Caco-2 (cell line): ENCODE data around the gene TECRL. TPM values are rescaled to one million over a fixed set of nuclear protein-coding genes. Genes with fewer than 3 reads are reported as not detected.

Source experiments
- BruUV-seq: library from RNA; stranded (reverse); fragments of 400-500 nt; replicated peaks from 2 replicates; lab custom pipeline; 2021; lab: Mats Ljungman, UMichigan
- CTCF ChIA-PET: fragments of 300-600 bp; sonication (Branson Sonifier 250); formaldehyde crosslinking; loops from one replicate; lab custom pipeline; 2022; ENCODE audit warnings: antibody characterized with exemption; lab: Charles Lee
- POLR2A ChIA-PET: fragments of 300-600 bp; sonication (Branson Sonifier 250); formaldehyde crosslinking; loops from one replicate; lab custom pipeline; 2022; ENCODE audit warnings: antibody characterized with exemption; lab: Charles Lee
- DNase-seq, 2 experiments: peaks; one replicate each; pipeline versions ENCODE4 v3.0.0 to v3.0.0-alpha.2; 2020 to 2022
- H3K27me3 ChIP-seq: replicated peaks from 2 replicates; pipeline ENCODE4 v1.6.0; 2011; ENCODE audit warnings: low read length; ENCODE audit not compliant: control insufficient read depth, insufficient read depth
- H3K36me3 ChIP-seq: 2 replicates; pipeline ENCODE4 v1.5.1; 2011; ENCODE audit warnings: low read length; ENCODE audit not compliant: control insufficient read depth, insufficient read depth
- H3K4me1 ChIP-seq: fragments of 250-450 bp; sonication (Bioruptor Pico); 2 replicates; pipeline ENCODE4 v1.5.1; 2020; ENCODE audit warnings: mild to moderate bottlenecking
- H3K4me3 ChIP-seq: 2 replicates; pipeline ENCODE4 v1.5.1; 2011; ENCODE audit warnings: low read depth, mild to moderate bottlenecking, control low read depth, low read length
- H3K9me3 ChIP-seq: fragments of 250-450 bp; sonication (Bioruptor Pico); 2 replicates; pipeline ENCODE4 v1.5.1; 2020; ENCODE audit warnings: mild to moderate bottlenecking, moderate library complexity
- H3K27ac Mint-ChIP-seq: one replicate; pipeline ENCODE4 v1.8.0; 2022; ENCODE audit warnings: mixed read lengths; ENCODE audit not compliant: unreplicated experiment
- H3K27me3 Mint-ChIP-seq: one replicate; pipeline ENCODE4 v1.8.0; 2022; ENCODE audit warnings: mixed read lengths; ENCODE audit not compliant: insufficient read depth, unreplicated experiment
- H3K36me3 Mint-ChIP-seq: one replicate; pipeline ENCODE4 v1.8.0; 2022; ENCODE audit warnings: mild to moderate bottlenecking, mixed read lengths; ENCODE audit not compliant: insufficient read depth, unreplicated experiment
- H3K4me1 Mint-ChIP-seq: one replicate; pipeline ENCODE4 v1.8.0; 2022; ENCODE audit warnings: low read depth, mixed read lengths; ENCODE audit not compliant: unreplicated experiment
- H3K4me3 Mint-ChIP-seq: one replicate; pipeline ENCODE4 v1.8.0; 2022; ENCODE audit warnings: mild to moderate bottlenecking, moderate library complexity, mixed read lengths; ENCODE audit not compliant: unreplicated experiment
- H3K9me3 Mint-ChIP-seq: one replicate; pipeline ENCODE4 v1.8.0; 2022; ENCODE audit warnings: mixed read lengths; ENCODE audit not compliant: unreplicated experiment
- intact Hi-C: fragments of 100-400 bp; cut with micrococcal nuclease; formaldehyde crosslinking; loops from one replicate; pipeline ENCODE4 v1.10.0; 2022; ENCODE audit not compliant: unreplicated experiment
- total RNA-seq: library from RNA; stranded (reverse); gene quantifications from 2 replicates; pipeline ENCODE4 v1.2.3, GENCODE V29; 2022
- TF ChIP-seq, protein P1 (sequence below), 2 experiments: fragments of 200-600 bp in 1 of 2; IDR thresholded peaks; 1 replicate in 1 of 2; 2 replicates in 1 of 2; pipeline versions ENCODE4 v1.5.1 to v1.8.0; 2011 to 2022; ENCODE audit warnings: antibody characterized with exemption in 1 of 2, control low read depth in 1 of 2, inconsistent platforms in 1 of 2, low read depth in 1 of 2, low read length in 1 of 2, mild to moderate bottlenecking in 1 of 2, moderate library complexity in 1 of 2; ENCODE audit not compliant: insufficient read depth in 1 of 2, severe bottlenecking in 1 of 2, unreplicated experiment in 1 of 2

TECRL gene
- total RNA-seq, 1 experiment from 2014 or later = not detected

GRCh38 chr4:64305565-64306254 is 103.5 kb downstream of the TECRL start:
- H3K27me3 Mint-ChIP-seq = no peaks in the 10 kb centered on the region
- no peak overlapping the region for H3K4me3 Mint-ChIP-seq
- no peak overlapping the region for H3K4me3 ChIP-seq
- H3K9me3 ChIP-seq = no peaks in the 10 kb centered on the region; the same call in 1 of the 2 replicates
- ChIA-PET CTCF (no interaction called here), POLR2A (no interaction called here)
- DNase-seq = no peak
- peaks cover 21% of the 10 kb centered on the region for H3K9me3 Mint-ChIP-seq
- H3K27me3 ChIP-seq = no peaks in the 10 kb centered on the region
- no peak overlapping the region for H3K27ac Mint-ChIP-seq
- no peaks in the 10 kb centered on the region for H3K4me1 Mint-ChIP-seq
- H3K4me1 ChIP-seq = no peaks in the 10 kb centered on the region
- intact Hi-C loops = no loop called here
- BruUV-seq = no TSS peak
- no peaks in the 10 kb centered on the region for H3K36me3 Mint-ChIP-seq
- H3K36me3 ChIP-seq = no peaks in the 10 kb centered on the region
- TF ChIP-seq, protein P1, sequence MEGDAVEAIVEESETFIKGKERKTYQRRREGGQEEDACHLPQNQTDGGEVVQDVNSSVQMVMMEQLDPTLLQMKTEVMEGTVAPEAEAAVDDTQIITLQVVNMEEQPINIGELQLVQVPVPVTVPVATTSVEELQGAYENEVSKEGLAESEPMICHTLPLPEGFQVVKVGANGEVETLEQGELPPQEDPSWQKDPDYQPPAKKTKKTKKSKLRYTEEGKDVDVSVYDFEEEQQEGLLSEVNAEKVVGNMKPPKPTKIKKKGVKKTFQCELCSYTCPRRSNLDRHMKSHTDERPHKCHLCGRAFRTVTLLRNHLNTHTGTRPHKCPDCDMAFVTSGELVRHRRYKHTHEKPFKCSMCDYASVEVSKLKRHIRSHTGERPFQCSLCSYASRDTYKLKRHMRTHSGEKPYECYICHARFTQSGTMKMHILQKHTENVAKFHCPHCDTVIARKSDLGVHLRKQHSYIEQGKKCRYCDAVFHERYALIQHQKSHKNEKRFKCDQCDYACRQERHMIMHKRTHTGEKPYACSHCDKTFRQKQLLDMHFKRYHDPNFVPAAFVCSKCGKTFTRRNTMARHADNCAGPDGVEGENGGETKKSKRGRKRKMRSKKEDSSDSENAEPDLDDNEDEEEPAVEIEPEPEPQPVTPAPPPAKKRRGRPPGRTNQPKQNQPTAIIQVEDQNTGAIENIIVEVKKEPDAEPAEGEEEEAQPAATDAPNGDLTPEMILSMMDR (IDR thresholded peaks at IDR 0.05; ENCODE audit: insufficient read depth in 1 of 2, low read depth in 1 of 2, low read length in 1 of 2, severe bottlenecking in 1 of 2, unreplicated experiment in 1 of 2) = no peak

DNA sequence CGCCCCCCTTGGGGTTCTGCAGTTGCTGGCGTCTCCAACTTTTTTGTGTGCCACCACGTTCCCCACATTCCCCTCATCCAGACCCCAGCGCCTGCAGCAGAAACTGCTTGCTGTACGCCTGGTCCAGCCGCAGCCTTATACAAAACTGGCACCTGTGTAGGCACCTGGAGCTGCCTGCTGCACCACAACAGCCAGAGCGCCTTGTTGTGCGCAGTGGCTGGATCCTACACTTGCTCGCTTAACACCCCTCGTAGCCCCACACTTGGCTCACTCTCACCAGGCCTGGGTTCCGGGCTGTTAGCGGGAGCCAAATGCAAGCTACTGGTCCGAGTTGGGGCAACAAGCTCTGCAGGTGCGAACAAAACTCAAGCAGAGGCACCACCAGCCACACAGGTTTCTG is 136.8 kb downstream of the TECRL start:
- POLR2A ChIA-PET = no interaction called here
- no peak for DNase-seq
- intact Hi-C loops = no loop called here

GRCh38 chr4:64271601-64272081 is 137.6 kb downstream of the TECRL start:
- Histone ChIP-seq H3K36me3 (no peaks in the 10 kb centered on the region), H3K27me3 (no peaks in the 10 kb centered on the region), H3K4me3 (no peak overlapping the region), H3K4me1 (no peaks in the 10 kb centered on the region), H3K9me3 (no peaks in the 10 kb centered on the region)
- Mint-ChIP-seq H3K9me3 (no peaks in the 10 kb centered on the region), H3K36me3 (no peaks in the 10 kb centered on the region), H3K27me3 (no peaks in the 10 kb centered on the region), H3K4me3 (no peak overlapping the region), H3K4me1 (no peaks in the 10 kb centered on the region), H3K27ac (no peak overlapping the region)
- intact Hi-C loops = no loop called here
- POLR2A ChIA-PET = no interaction called here
- DNase-seq = no peak
- CTCF ChIA-PET = no interaction called here
- TF ChIP-seq, protein P1 (IDR thresholded peaks at IDR 0.05; ENCODE audit: insufficient read depth in 1 of 2, low read depth in 1 of 2, low read length in 1 of 2, severe bottlenecking in 1 of 2, unreplicated experiment in 1 of 2) = no peak
- no TSS peak for BruUV-seq

More for the DNA sequence above, 136.8 kb downstream of the TECRL start:
- no peaks in the 10 kb centered on the region for H3K27me3 ChIP-seq
- TF ChIP-seq, protein P1 (IDR thresholded peaks at IDR 0.05; ENCODE audit: insufficient read depth in 1 of 2, low read depth in 1 of 2, low read length in 1 of 2, severe bottlenecking in 1 of 2, unreplicated experiment in 1 of 2) = no peak
- Mint-ChIP-seq H3K4me1 (no peaks in the 10 kb centered on the region), H3K27ac (no peak overlapping the region), H3K9me3 (no peaks in the 10 kb centered on the region), H3K27me3 (no peaks in the 10 kb centered on the region), H3K36me3 (no peaks in the 10 kb centered on the region), H3K4me3 (no peak overlapping the region)
- no peaks in the 10 kb centered on the region for H3K36me3 ChIP-seq
- CTCF ChIA-PET = no interaction called here
- H3K4me1 ChIP-seq = no peaks in the 10 kb centered on the region
- BruUV-seq = no TSS peak
- H3K4me3 ChIP-seq = no peak overlapping the region
- H3K9me3 ChIP-seq = no peaks in the 10 kb centered on the region
